GM19240 (cell line): ENCODE data around the gene UNCX.
A peak's percentile ranks its signal among the peaks of the same experiment; 100 is the strongest.

Experiments
- DNase-seq: peaks from one replicate; pipeline ENCODE4 v3.0.0; 2011; ENCODE audit warnings: low spot score; ENCODE audit not compliant: insufficient read length

UNCX gene

GRCh38 chr7:1214516-1214915 is 18.2 kb upstream of the UNCX start:
- no peak for DNase-seq

DNA sequence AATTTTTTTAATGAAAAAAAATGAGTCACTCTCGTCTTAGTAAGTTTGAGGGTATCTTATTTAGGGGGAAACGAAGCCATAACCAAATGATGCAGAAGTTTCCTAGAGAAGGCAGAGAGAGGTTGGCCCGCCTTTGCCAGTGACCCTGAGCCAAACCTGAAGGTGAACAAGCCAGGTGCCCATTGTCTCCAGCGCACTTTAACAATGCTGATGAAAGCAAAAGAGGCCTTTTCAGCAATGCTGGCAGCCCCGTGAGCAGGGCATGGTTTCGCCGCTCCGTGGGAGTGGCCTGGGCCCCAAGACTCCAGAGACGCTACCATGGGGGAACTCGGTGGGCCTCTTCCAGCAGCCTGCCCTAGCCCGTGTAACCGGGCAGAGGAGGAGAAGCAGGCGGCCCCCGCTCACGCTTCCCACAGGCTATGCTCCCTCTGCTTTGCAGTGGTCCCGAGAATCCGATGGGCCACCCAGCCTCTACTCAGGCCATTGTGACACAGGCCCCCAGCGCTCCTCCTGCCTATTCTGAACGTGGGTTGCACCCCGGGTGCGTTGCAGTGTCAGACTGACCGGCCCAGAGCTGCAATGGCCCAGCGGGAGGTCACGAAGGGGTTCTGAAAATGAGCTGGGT is 14.0 kb upstream of the UNCX start:
- no peak for DNase-seq

DNA sequence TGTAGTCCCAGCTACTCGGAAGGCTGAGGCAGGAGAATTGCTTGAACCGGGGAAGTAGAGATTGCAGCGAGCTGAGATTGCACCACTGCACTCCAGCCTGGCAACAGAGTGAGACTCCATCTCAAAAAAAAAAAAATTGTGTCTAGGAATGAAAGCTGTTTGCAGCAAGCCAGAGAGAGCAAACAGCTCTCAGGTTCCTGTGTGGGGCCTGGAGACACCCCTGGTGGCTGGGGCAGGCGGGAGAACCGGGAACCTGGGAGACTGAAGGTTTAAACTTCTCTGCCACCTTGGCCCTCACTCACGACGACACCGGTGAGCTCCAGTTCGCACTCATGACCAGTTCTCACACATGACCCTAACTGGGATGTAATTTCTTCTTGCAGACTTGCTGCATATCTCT is 13.2 kb upstream of the UNCX start:
- no peak for DNase-seq

- no peak for DNase-seq
Observed at GRCh38 chr7:1220000-1220726, 12.5 kb upstream of the UNCX start.

- no peak for DNase-seq
Observed at GRCh38 chr7:1220977-1221745, 11.5 kb upstream of the UNCX start.

GRCh38 chr7:1223196-1223981 is 9.3 kb upstream of the UNCX start:
- no peak for DNase-seq

DNA sequence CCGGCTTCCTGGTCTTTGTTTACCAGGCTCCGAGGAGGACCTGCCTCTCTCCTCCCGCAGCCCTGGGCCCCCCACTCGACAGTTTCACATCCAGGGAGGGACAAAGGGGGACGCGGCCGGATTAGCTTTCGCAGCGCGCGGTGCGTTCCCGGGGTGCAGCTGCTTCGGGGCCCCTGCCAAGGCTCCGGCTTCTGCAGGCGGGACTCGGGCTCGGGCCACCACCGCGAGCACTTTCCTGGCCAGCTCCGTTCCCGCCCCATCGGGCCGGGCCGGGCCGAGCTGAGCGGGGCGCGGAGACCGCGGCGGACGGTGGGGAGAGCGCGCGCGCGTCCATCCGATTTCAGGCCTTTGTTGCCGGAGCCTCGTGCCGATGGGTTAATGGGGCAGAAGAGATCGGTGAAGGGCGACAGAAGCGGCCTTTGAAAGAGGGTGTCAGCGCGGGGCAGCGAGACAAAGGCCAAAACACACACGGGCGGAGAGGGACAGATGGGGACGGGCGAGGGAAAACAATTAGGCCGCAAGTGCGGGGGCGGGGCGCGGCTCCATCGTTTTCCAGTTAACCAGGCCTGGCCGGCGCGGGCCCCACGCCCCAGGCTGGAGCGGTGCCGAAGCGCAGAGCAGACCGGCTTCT is 8.5 kb upstream of the UNCX start:
- peak; percentile 1 for DNase-seq

- DNase-seq = no peak
Observed at GRCh38 chr7:1225030-1225429, 7.6 kb upstream of the UNCX start.

- DNase-seq = no peak
Observed at GRCh38 chr7:1225441-1226185, 7.1 kb upstream of the UNCX start.

DNA sequence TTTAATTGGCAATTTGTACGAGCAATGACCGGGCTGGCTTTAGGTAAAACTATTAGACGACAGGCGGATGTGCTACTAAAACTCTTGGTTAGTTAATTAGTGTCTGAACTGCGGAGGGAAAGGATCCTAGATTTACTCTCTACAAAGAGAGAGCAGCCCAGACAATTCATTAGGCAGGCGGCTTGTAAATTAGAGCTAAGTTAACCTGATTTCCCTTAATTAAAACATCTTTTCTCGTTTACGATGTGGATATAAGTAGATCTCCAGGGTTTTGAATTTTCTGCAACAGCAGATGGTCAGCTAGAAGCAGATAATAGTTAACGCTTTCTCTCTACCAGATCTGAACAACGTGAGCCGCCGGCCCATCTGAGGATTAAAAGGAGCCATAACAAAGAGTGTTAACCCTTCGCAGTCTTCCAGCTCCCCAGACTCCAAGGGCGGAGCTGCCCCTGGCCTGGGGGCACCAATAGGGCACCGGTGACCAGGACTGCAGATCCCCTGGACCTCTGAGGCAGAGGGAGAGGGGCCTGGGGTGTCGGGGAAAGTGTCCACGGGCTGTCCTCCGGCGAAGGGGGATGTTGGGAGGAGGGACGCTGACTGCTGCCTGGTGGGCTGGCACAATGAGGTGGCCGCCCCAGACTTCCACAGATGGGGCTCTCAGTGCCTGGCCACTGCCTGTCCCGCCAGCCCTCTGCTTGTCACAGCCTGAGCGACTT is 6.3 kb upstream of the UNCX start:
- DNase-seq = no peak

GRCh38 chr7:1227071-1227804 is 5.4 kb upstream of the UNCX start:
- no peak for DNase-seq

DNA sequence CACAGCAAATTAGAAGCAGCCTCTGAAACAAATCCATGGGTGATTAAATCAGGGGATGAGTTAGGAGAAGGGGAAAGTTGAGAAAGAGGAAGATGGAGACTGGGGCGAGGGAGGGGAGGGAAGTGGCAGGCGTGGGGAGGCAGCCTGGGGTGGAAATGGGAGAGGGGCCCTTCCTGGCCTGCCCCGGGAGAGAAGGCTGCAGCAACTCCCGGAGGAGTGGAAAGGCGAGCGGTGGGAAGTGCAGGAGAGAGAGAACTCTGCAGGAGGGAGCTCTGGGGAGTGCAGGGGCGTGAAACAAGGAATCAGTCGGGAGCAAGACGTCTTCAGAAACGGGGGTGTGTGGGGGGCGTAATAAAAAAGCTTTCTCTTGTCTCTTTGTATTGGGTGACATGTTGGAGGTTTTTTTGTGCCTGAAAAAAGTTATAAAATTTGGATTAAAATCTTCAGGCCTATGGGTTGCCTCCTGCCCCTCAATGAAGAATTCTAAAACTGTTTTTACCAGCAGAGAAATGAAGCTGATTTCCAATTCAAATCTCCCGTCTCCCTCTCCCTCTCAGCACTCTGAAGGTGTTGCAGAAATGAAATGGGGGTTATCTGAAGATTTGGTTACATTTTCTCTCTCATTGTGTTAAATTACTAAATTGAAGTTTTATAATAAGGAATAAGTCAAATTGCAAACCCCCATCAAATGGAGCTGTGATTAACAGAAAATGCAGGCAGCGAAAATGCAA is 4.7 kb upstream of the UNCX start:
- DNase-seq = no peak

- DNase-seq = no peak
Observed at GRCh38 chr7:1228545-1229201, 4.0 kb upstream of the UNCX start.

- DNase-seq = no peak
Observed at GRCh38 chr7:1229202-1229947, 3.3 kb upstream of the UNCX start.

DNA sequence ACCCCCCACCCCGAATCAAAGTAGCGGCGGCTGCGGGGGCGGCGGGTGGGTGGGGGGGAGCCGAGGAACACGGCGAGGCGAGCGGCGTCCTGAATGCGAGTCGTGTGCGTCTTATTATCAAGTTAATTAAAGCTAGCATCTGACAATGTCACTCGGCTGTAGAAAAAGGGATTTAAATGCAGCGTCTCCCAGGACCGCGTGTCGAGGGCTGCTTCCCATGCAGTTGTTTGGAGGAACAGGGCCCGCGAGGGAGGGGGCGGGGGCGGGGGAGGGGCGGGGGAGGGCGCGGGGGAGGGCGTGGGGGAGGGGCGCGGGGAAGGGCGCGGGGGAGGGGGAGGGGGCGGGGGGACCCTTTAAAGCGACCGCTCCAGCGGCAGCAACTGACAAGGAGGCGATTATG is 2.7 kb upstream of the UNCX start:
- no peak for DNase-seq

GRCh38 chr7:1230411-1231213 is 2.1 kb upstream of the UNCX start:
- no peak for DNase-seq
